GM19372 (cell line): ENCODE results near the gene PPBP.
"Not testable (repeated sequence)": the region's sequence is repeated elsewhere in the genome, so short reads cannot be mapped to it uniquely, and the experiment has no call there.

Source experiments
- ATAC-seq: cut with Tn5 transposase; IDR thresholded peaks from one replicate; pipeline ENCODE4 v1.9.1; 2021; ENCODE audit warnings: mild to moderate bottlenecking, low read depth, moderate library complexity; ENCODE audit not compliant: unreplicated experiment

PPBP gene

GRCh38 chr4:73952352-73952751 is 35.6 kb downstream of the PPBP start:
- no peak for ATAC-seq

GRCh38 chr4:73950376-73950920 is 37.5 kb downstream of the PPBP start:
- ATAC-seq = not testable (repeated sequence)

GRCh38 chr4:73948990-73949706 is 38.8 kb downstream of the PPBP start:
- ATAC-seq = no peak

GRCh38 chr4:73948291-73948690 is 39.7 kb downstream of the PPBP start:
- no peak for ATAC-seq

GRCh38 chr4:73947239-73947985 is 40.6 kb downstream of the PPBP start:
- ATAC-seq = no peak

GRCh38 chr4:73945674-73946449 is 42.1 kb downstream of the PPBP start:
- ATAC-seq = no peak

- no peak for ATAC-seq
Observed at GRCh38 chr4:73945140-73945539, 42.9 kb downstream of the PPBP start.

- ATAC-seq = no peak
Observed at GRCh38 chr4:73944061-73944875, 43.7 kb downstream of the PPBP start.

GRCh38 chr4:73943555-73943954 is 44.4 kb downstream of the PPBP start:
- ATAC-seq = no peak

- ATAC-seq = no peak
Observed at GRCh38 chr4:73936969-73937368, 51.0 kb downstream of the PPBP start.
